SK-N-DZ (cell line): Measurements from ENCODE around the gene ST6GALNAC2.
"Not testable (repeated sequence)": the region's sequence is repeated elsewhere in the genome, so short reads cannot be mapped to it uniquely, and the experiment has no call there.

Experiments
- DNase-seq: peaks from one replicate; pipeline ENCODE4 v3.0.0-alpha.2; 2015; ENCODE audit warnings: low spot score

The ST6GALNAC2 gene

DNA sequence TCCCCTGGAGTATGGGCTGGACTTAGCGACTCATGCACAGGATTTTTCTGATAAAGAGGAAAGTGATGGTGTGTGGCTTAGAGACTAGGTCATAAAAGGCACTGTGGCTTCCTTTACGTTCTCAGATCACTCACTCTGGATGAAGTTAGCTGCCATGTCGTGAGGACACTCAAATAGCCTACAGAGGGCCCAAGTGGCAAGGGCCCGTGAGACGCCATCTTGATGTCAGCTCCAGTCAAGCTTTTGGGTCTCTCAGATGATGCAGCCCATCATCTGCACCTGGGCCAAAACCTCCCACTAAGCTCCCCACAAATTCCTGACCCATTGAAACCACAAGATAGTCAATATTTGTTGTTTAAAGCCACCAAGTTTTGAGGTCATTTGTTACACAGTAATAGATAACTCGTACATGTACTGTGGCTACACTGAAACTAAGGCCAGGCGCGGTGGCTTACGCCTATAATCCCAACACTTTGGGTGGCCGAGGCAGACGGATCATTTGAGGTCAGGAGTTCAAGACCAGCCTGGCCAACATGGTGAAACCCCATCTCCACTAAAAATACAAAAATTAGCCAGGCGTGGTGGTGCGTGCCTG lies 14.7 kb downstream of the ST6GALNAC2 start:
- no peak for DNase-seq

GRCh38 chr17:76570457-76570856 lies 15.2 kb downstream of the ST6GALNAC2 start:
- no peak for DNase-seq

DNA sequence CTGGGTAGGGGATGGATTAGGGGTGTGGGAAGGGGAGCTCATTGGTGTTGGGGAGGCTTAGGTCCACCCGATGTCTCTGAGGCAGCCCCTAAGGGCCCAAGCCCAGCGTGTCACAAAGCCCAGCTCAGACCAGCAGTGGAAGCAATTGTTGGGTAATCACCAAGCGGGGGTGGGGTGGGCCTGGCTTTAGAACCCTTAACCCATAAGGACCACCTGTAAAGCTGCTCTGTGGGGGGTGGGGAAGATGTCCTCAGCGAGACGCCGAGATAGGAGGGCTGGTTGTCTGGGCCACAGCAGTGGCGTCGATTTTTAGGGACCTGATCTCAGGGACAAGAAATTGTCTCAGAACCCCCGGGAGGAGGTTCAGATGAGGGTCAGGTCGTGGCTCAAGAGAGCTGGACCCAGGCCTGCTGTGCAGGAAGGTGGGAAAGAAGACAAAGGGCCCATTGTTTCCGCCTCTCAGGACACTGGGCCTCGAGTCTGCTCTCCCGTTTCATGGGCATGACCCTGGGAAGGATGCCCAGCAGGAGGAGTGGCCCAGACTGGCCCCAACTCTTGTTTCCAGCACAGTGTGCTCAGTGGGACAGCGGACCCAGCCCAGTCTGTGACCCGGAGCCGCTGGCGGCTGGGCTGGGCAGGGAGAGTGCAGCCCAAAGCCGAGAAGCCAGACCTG lies 15.9 kb downstream of the ST6GALNAC2 start:
- DNase-seq = no peak

- DNase-seq = no peak
These were observed 16.8 kb downstream of the ST6GALNAC2 start for GRCh38 chr17:76568811-76569221.

DNA sequence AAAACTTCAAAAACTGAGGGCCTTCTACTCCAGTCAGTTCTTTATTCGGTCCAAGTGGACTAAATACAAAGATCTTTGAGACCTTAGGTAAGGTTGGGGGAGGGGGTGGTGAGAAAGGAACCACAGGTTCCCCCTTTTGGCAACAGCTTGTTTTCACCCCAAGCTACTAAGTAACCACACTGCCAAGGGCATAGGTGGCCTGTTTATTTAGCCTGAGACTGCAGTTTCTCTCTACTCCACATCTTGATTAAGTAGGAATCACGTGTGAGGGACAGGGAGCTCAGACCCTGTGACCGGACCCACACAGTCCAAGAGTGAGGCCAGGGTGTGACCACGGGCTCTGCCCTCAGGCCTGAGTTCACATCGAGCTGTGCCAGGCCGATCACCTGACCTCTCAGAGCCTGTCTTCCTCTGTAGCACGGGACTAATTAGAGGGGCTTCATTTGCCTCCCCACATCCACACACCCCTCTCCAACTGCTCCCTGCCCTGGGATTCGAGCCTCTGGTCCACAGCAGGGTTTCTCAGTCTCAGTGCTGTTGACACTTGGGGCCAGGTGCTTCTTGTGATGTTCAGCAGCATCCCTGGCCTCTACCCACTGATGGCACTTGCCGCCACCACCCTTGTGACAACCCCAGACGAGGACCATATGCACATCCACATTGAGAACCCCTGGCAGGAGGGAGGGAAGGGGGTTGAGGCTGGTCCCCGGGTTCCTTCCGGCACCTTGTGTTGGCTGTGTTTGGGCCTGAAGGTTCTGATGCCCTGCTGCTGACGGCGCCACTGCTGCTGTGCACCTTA lies 17.8 kb downstream of the ST6GALNAC2 start:
- no peak for DNase-seq

GRCh38 chr17:76566988-76567431 lies 18.6 kb downstream of the ST6GALNAC2 start:
- no peak for DNase-seq

DNA sequence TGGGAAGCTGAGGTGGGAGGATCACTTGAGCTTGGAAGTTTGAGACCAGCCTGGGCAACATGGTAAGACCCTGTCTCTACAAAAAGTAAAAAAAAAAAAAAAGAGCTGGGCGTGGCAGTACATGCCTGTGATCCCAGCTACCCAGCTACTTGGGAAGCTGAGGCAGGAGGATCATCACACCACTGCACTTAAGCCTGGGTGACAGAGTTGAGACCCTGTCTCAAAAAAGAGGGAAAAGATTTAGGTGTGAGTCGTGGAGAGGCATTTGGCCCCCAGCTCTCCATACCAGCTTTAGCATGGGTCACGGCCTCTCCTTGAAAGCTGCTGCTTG lies 19.1 kb downstream of the ST6GALNAC2 start:
- no peak for DNase-seq

GRCh38 chr17:76565728-76566612 lies 19.7 kb downstream of the ST6GALNAC2 start:
- DNase-seq = no peak

DNA sequence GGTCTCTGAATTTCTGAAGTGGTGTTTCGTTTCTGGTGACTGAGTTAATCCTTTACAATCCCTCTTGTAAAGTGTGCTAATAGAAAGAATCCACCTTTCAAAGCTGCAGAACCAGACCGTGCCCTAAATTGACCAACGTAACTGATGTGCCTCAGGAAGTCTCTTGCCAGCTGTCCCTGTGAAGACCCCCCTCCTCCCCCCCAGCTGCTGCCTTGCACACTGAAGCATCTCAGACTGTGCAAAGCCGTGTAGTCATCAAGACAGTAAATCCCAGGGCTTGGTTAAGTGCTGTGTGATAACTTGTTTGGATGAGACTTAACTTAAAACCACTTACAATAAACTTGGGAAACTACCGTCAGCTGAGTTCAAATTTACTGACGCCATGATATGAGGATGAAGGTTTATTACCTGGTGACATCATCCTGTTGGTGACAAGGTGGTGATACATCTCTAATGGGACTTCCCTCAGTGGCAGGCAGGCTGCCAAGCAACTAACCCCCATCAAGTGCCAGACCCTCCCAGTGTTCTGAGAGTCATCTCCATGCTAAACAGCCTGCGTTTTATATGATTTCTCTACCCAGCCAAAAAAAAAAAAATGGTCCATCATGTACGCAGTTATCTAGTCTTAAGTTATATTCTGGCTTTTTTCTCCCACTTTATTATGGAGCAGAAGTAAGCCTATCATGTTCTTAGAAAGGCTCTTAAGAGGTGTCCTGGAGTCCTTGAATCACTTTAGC lies 20.5 kb downstream of the ST6GALNAC2 start:
- DNase-seq = not testable (repeated sequence)

GRCh38 chr17:76563359-76563758 lies 22.3 kb downstream of the ST6GALNAC2 start:
- not testable (repeated sequence) for DNase-seq

GRCh38 chr17:76562734-76563148 lies 22.9 kb downstream of the ST6GALNAC2 start:
- no peak for DNase-seq

GRCh38 chr17:76561799-76562268 lies 23.8 kb downstream of the ST6GALNAC2 start:
- DNase-seq = no peak

GRCh38 chr17:76561332-76561731 lies 24.3 kb downstream of the ST6GALNAC2 start:
- no peak for DNase-seq

GRCh38 chr17:76560877-76561221 lies 24.8 kb downstream of the ST6GALNAC2 start:
- DNase-seq = no peak

DNA sequence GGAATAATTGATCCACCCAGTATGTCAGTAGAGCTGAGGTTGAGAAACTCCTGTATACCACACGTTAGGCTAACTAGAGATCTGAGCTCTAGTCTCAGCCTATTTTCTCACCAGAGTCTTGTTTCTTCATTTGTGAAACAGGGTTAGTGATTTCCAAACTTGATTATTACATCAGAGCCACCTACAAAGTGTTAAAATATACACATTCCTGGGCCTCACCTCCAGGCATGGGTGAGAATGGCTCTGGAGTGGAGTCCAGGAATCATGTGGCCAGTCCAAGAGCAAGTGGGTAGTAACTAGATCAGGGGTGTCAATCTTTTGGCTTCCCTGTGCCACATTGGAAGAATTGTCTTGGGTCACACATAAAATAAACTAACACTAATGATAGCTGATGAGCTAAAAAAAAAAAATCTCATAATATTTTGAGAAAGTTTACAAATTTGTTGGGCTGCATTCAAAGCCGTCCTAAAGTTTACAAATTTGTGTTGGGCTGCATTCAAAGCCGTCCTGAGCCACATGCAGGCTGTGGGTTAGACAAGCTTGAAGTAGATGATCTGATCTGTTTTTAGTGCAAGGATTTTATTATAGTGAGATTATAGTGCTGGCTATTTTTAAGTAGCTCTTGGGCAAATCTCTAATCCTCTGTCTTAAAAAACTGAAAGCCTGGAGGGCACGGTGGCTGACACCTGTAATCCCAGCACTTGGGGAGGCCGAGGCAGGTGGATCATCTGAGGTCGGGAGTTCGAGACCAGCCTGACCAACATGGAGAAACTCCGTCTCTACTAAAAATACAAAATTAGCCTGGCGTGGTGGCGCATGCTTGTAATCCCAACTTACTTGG lies 25.4 kb downstream of the ST6GALNAC2 start:
- no peak for DNase-seq

DNA sequence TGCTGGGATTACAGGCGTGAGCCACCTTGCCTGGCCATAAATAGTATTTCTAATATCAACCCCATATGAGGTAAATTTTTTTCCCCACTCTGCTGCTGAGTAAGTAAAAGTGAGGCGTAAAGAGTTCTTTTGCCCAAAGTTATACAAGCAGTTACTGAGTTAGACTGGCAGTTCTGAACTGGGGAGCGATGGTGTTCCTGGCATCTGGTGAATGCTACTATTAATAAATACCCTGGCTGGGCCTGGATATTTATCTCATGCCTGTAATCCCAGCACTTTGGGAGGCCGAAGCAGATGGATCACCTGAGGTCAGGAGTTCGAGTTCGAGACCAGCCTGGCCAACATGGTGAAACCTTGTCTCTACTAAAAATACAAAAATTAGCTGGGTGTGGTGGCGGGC lies 26.2 kb downstream of the ST6GALNAC2 start:
- not testable (repeated sequence) for DNase-seq

DNA sequence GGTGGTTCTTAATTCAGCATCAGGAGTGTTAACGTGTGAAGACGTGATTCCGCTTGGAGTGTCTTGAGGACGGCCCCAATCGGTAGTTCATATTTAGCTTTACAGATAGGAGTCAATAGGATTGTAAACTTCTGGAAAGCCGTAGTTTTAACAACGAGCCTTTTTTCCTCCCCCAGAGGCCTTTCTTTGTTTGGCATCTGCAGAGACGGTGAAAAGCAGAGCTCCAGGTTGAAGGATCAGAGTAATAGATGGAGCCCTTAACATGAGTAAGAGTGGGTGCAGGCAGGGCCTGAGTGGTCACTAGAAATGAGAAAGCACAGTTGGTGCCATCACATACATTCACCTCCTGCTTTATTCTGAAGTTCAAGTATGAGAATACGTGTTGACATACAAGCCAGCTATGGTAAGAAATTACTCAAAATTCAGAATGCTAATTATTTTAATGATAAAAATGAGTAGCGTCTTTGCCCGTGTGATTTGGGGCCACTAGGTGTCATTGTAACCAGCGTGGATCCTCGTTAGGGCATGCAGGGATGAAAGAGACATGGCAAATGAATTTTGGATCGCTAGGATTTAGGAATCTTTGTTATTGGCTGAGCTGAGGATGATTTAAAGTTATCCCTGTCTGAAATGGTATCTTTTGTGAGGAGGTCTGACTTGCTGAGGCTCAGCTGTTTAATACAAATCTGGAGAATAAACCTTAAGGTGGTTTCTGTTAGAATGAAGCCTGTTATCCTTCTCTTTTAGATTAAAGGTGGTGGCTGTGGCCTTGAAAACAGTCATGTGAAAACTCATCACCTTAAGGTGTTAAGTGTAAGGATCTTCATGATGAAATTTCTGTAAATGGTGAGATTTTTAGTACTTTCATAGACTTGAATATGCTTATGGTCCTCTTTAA lies 27.2 kb downstream of the ST6GALNAC2 start:
- peak; percentile 50 for DNase-seq

DNA sequence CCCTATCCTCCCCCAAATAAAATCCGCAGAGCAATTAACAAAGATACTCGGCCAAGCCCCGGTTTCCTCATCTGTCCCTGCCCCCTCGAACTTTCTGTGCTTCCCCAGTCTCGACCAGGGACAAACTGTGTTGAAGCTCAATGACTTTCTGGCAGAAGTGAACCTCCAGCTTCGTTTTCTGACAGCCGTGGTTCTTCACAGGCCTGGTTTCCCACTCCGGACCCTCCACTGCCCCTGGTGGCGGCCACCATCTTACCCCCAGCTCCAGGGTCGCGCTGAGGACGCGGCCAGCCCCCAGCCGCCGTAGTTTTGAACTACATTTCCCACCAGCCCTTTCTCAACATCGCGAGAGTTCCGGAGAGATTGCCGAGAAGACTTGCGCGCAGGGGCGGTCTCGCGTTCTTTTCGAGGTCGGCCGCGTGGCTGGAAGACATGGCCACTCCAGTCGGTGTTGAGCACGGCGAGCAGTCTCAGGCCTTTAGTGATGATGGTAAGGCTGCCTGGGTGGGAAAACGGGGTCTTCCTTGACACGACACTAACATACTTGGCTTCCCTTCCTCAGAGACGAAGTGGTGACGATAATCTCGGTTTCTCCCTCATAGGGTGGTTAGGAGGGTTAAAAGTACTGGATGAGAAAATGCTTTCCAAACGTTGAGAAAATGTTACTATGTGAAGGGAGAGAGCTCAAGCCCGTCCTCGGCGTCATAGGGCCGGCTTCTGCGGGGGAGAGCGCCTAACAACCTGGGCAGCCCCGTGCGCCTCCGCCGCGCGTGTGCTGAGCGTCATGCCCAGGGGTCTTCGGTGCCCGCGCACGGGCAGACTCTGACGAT lies 28.1 kb downstream of the ST6GALNAC2 start:
- peak; percentile 99 for DNase-seq
